Tibial nerve (tissue), 4 donors: ENCODE data around the gene TSHZ3. TPM values are rescaled to one million over a fixed set of nuclear protein-coding genes. Genes with fewer than 3 reads are reported as not detected.

Experiments
- DNase-seq, 2 donors: peaks; one replicate each; pipeline ENCODE4 v3.0.0-alpha.2; 2019; ENCODE audit warnings: low spot score in 2 of 2
- H3K27ac ChIP-seq, 4 donors: fragments of 200-600 bp; sonication (generic) in 3 of 4; one replicate each; pipeline ENCODE4 v1.5.1; 2017 to 2019; ENCODE audit warnings: mild to moderate bottlenecking in 1 of 4
- H3K27me3 ChIP-seq, 2 donors: fragments of 200-600 bp; sonication (generic) in 1 of 2; one replicate each; pipeline versions ENCODE4 v1.5.1 to v1.6.0; 2017 to 2019
- H3K36me3 ChIP-seq, 3 donors: fragments of 200-600 bp; sonication (generic); one replicate each; pipeline ENCODE4 v1.5.1; 2018 to 2019
- H3K4me1 ChIP-seq, 4 donors: fragments of 200-600 bp; sonication (generic) in 3 of 4; one replicate each; pipeline ENCODE4 v1.5.1; 2017 to 2019
- H3K4me3 ChIP-seq, 4 donors: fragments of 200-600 bp; sonication (generic) in 3 of 4; one replicate each; pipeline ENCODE4 v1.5.1; 2017 to 2019; ENCODE audit warnings: mild to moderate bottlenecking in 1 of 4, moderate library complexity in 1 of 4
- H3K9me3 ChIP-seq, 4 donors: fragments of 200-600 bp; sonication (generic) in 3 of 4; one replicate each; pipeline ENCODE4 v1.5.1; 2017 to 2019
- EP300 ChIP-seq, 2 donors: sonication (generic); formaldehyde crosslinking; IDR thresholded peaks; one replicate each; pipeline ENCODE4 v1.6.1; 2017; ENCODE audit warnings: antibody characterized with exemption in 2 of 2, mild to moderate bottlenecking in 1 of 2
- POLR2A ChIP-seq, 2 donors: fragments of 450-650 bp; IDR thresholded peaks; one replicate each; pipeline ENCODE4 v1.6.1; 2017; ENCODE audit warnings: antibody characterized with exemption in 2 of 2, mild to moderate bottlenecking in 2 of 2, moderate library complexity in 2 of 2
- WGBS, 2 donors: methylation state at CpG; one replicate each; pipeline ENCODE4 v1.1.5; 2018; 5-methylcytosine and 5-hydroxymethylcytosine counted together
- total RNA-seq, 4 donors: library from RNA; depleted of rRNA; stranded (reverse); fragments of >200 nt; gene quantifications; one replicate each; pipeline ENCODE4 v1.1.0, GENCODE V29; 2016
- TF ChIP-seq, protein P1 (sequence below), 5 experiments: fragments of 200-600 bp in 3 of 5; fragments of 450-650 bp in 2 of 5; sonication (generic) in 3 of 5; IDR thresholded peaks; one replicate each; pipeline ENCODE4 v1.5.1; 2016 to 2019; ENCODE audit warnings: antibody characterized with exemption in 5 of 5, mild to moderate bottlenecking in 3 of 5, moderate library complexity in 2 of 5

TSHZ3 gene
- total RNA-seq, 4 donors from 2014 or later = 20.4 to 22.4 (median 22.3) TPM

DNA sequence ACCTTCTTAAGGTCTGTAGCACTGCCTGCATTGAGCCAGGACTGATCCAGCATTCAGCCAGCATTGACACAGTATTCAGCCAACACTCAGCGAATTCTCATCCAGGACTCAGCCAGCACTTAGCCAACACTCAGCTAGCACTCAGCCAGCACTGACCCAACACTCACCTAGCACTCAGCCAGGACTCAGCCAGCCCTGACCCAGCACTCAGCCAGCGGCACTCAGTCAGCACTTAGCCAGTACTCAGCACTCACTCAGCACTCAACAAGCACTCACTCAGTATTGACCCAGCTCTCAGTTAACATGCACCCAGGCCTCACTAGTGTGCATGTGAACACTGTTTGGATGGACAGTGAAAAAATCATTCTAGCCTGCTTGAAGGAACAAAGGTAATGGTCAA, 55.0 kb downstream of the TSHZ3 start:
- H3K36me3 ChIP-seq = peaks cover 0 to 5% (median 0%) of the 10 kb centered on the region in 3 donors
- H3K4me1 ChIP-seq = peaks cover 0 to 12% (median 0%) of the 10 kb centered on the region in 4 donors
- TF ChIP-seq, protein P1, sequence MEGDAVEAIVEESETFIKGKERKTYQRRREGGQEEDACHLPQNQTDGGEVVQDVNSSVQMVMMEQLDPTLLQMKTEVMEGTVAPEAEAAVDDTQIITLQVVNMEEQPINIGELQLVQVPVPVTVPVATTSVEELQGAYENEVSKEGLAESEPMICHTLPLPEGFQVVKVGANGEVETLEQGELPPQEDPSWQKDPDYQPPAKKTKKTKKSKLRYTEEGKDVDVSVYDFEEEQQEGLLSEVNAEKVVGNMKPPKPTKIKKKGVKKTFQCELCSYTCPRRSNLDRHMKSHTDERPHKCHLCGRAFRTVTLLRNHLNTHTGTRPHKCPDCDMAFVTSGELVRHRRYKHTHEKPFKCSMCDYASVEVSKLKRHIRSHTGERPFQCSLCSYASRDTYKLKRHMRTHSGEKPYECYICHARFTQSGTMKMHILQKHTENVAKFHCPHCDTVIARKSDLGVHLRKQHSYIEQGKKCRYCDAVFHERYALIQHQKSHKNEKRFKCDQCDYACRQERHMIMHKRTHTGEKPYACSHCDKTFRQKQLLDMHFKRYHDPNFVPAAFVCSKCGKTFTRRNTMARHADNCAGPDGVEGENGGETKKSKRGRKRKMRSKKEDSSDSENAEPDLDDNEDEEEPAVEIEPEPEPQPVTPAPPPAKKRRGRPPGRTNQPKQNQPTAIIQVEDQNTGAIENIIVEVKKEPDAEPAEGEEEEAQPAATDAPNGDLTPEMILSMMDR (IDR thresholded peaks at IDR 0.05) = no peak
- TF ChIP-seq POLR2A (IDR thresholded peaks at IDR 0.05) (no peak), EP300 (IDR thresholded peaks at IDR 0.05) (no peak)
- no peak overlapping the region for H3K27ac ChIP-seq
- no peak for DNase-seq
- 100% methylated on average over 2 of the region's 2 CpGs for WGBS, 2 donors
- H3K27me3 ChIP-seq = no peaks in the 10 kb centered on the region
- no peak overlapping the region for H3K4me3 ChIP-seq
- no peaks in the 10 kb centered on the region for H3K9me3 ChIP-seq

DNA sequence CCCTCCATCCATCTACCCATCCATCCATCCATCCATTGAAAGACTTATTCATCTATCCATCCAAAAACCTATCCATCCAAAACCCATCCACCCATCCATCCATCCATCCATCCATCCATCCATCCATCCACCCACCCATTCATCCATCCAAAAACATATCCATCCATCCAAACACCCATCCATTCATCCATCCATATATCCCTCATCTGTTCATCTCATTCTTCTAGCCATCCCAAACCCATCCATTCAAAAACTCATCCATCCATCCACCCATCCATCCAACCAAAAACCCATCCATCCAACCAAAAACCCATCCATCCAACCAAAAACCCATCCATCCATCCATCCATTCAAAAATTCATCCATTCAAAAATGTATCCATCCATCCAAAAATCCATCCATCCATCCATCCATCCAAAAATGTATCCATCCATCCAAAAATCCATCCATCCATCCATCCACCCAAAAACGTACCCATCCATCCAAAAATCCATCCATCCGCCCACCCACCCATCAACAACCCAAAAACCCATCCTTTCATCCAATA, 56.5 kb downstream of the TSHZ3 start:
- no peak overlapping the region for H3K27ac ChIP-seq
- TF ChIP-seq, protein P1 (IDR thresholded peaks at IDR 0.05) = no peak
- no peak for TF ChIP-seq POLR2A (IDR thresholded peaks at IDR 0.05)
- TF ChIP-seq EP300 (IDR thresholded peaks at IDR 0.05) = no peak
- H3K4me3 ChIP-seq = no peak overlapping the region
- WGBS, 2 donors = 93 to 95% methylated on average over 2 of the region's 2 CpGs
- peaks cover 0 to 5% (median 0%) of the 10 kb centered on the region in 3 donors for H3K36me3 ChIP-seq
- no peaks in the 10 kb centered on the region for H3K9me3 ChIP-seq
- peaks cover 0 to 14% (median 0%) of the 10 kb centered on the region in 4 donors for H3K4me1 ChIP-seq
- DNase-seq = no peak
- no peaks in the 10 kb centered on the region for H3K27me3 ChIP-seq

DNA sequence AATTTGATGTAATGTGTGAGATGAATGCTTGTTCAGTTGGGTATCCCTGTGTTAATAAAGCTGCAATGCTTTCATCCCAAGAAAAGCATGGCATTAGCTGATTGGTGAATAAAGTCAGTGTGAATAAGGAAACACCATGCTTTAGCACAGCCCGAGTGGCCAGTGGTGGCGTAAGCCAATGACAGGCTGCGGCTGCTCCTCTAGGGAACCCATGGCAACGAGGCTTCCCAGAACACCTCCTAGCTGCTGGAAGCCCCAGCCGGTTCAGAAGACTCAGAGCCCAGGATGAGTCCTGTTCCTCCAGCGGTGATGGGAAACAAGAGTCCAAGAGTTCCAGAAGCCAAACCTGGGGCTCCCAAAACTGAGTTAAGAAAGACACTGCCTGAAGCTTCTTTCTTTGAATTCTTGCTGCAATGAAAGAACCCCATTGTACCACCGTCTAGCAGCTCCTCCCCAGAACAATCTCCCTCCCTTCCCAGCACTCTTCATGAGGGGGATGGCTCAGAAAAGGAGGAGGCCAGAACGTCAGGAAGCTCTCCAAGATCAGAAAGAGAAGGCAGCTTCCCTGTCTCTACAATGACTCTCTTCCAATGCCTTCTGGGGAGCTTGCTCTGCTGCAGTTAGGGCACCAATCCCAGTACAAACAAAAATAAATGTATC, 58.2 kb downstream of the TSHZ3 start:
- 41 to 57% methylated on average over 8 of the region's 8 CpGs for WGBS, 2 donors
- H3K36me3 ChIP-seq = no peaks in the 10 kb centered on the region
- TF ChIP-seq POLR2A (IDR thresholded peaks at IDR 0.05) (no peak), EP300 (IDR thresholded peaks at IDR 0.05) (no peak)
- TF ChIP-seq, protein P1 (IDR thresholded peaks at IDR 0.05) = no peak
- DNase-seq = no peak
- no peak overlapping the region for H3K27ac ChIP-seq
- H3K9me3 ChIP-seq = no peaks in the 10 kb centered on the region
- no peak overlapping the region for H3K4me3 ChIP-seq
- H3K4me1 ChIP-seq = peaks cover 0 to 31% (median 0%) of the 10 kb centered on the region in 4 donors
- no peaks in the 10 kb centered on the region for H3K27me3 ChIP-seq

DNA sequence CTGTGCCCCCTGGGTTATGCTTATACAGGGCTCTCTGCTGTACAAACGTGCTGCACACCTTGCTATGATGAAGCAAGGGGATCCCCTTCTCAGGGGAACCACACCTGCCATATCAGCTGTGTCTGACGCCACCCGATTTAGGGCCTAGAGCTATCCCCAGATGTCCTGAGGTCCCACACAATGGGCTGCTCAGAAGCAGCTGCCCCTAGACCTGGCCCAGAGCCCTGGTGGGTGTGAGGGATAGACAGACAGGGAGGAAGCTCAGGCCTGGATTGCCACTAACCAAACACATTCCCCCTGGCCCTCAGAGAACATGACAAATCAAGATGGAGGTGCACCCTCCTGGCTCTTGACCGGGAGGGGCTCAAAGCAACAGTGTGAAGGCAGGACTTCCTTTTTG, 59.3 kb downstream of the TSHZ3 start:
- Histone ChIP-seq H3K27me3 (no peaks in the 10 kb centered on the region), H3K4me1 (peaks cover 0 to 35% (median 0%) of the 10 kb centered on the region in 4 donors), H3K27ac (no peak overlapping the region), H3K4me3 (no peak overlapping the region), H3K36me3 (no peaks in the 10 kb centered on the region), H3K9me3 (no peaks in the 10 kb centered on the region)
- TF ChIP-seq EP300 (IDR thresholded peaks at IDR 0.05) (no peak), POLR2A (IDR thresholded peaks at IDR 0.05) (no peak)
- TF ChIP-seq, protein P1 (IDR thresholded peaks at IDR 0.05) = no peak
- 78 to 86% methylated on average over 4 of the region's 4 CpGs for WGBS, 2 donors
- DNase-seq = no peak

DNA sequence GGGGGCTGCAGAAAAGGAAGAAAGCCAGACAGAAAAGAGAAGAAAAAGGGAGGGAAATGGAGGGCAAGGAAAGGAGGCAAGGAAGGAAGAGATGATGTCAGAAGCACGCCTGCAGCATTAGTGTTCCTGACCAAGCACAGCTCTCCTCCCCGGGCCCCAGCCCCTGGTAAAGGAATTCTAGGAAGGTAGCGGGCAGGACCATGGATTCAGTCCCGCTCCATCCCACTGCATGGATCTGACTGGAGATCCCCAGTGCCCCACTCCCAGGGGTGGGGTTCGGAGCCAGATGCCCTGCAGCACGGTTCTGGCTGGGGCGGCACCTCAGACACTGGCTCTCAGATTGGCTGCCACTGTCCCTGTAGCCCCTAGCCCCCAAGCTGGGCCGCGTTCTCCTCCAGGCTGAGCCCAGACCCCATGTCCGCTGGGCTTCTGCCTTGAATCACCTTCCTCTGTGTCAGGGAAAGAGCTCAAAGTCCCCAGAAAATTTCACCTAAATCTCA, 59.8 kb downstream of the TSHZ3 start:
- peaks cover 0 to 35% (median 0%) of the 10 kb centered on the region in 4 donors for H3K4me1 ChIP-seq
- no peaks in the 10 kb centered on the region for H3K36me3 ChIP-seq
- no peak for DNase-seq
- no peak overlapping the region for H3K4me3 ChIP-seq
- no peak overlapping the region for H3K27ac ChIP-seq
- H3K27me3 ChIP-seq = no peaks in the 10 kb centered on the region
- TF ChIP-seq EP300 (IDR thresholded peaks at IDR 0.05) (no peak), POLR2A (IDR thresholded peaks at IDR 0.05) (no peak)
- TF ChIP-seq, protein P1 (IDR thresholded peaks at IDR 0.05) = no peak
- no peaks in the 10 kb centered on the region for H3K9me3 ChIP-seq
- WGBS, 2 donors = 86% methylated on average over 10 of the region's 10 CpGs
